HepG2 (cell line): ENCODE data around the gene BBIP1. TPM values are rescaled to one million over a fixed set of nuclear protein-coding genes. Genes with fewer than 3 reads are reported as not detected.

ENCODE experiments used
- GFI1 ChIP-seq: sonication (generic); formaldehyde crosslinking; IDR thresholded peaks from 2 replicates; pipeline ENCODE4 v1.5.0; 2020; ENCODE audit warnings: missing genetic modification reagents, mild to moderate bottlenecking, borderline replicate concordance
- GLMP ChIP-seq: sonication (generic); formaldehyde crosslinking; IDR thresholded peaks from 2 replicates; pipeline ENCODE4 v1.9.0; 2021; ENCODE audit warnings: missing genetic modification reagents, mild to moderate bottlenecking, borderline replicate concordance
- HNRNPLL ChIP-seq: fragments of 200-400 bp; formaldehyde crosslinking; IDR thresholded peaks from 2 replicates; pipeline ENCODE4 v1.6.1; 2017; ENCODE audit warnings: mild to moderate bottlenecking, low read depth, low read length; ENCODE audit not compliant: poor library complexity, severe bottlenecking
- HOXD1 ChIP-seq: sonication (generic); formaldehyde crosslinking; IDR thresholded peaks from 2 replicates; pipeline ENCODE4 v1.5.0; 2020; ENCODE audit warnings: missing genetic modification reagents
- KDM5A ChIP-seq: fragments of 200-600 bp; sonication (generic); IDR thresholded peaks from 2 replicates; pipeline ENCODE4 v1.7.0; 2018; ENCODE audit warnings: antibody characterized with exemption, mild to moderate bottlenecking, low read length, borderline replicate concordance
- MATR3 ChIP-seq: sonication (generic); formaldehyde crosslinking; IDR thresholded peaks from 2 replicates; pipeline ENCODE4 v1.4.0; 2020; ENCODE audit warnings: missing genetic modification reagents
- MBD4 ChIP-seq: IDR thresholded peaks from 2 replicates; pipeline ENCODE4 v1.6.1; 2012; ENCODE audit warnings: low read length, inconsistent platforms, borderline replicate concordance
- PHF8 ChIP-seq: sonication (generic); formaldehyde crosslinking; IDR thresholded peaks from 2 replicates; pipeline ENCODE4 v1.5.0; 2020; ENCODE audit warnings: missing genetic modification reagents
- POLR2A ChIP-seq, 2 experiments: IDR thresholded peaks; 2 replicates each; pipeline ENCODE4 v1.6.1; 2011; ENCODE audit warnings: low read depth in 2 of 2, low read length in 2 of 2, mild to moderate bottlenecking in 1 of 2, moderate library complexity in 1 of 2; ENCODE audit not compliant: insufficient read depth in 1 of 2
- RBM39 ChIP-seq: fragments of 200-400 bp; formaldehyde crosslinking; IDR thresholded peaks from one replicate; pipeline ENCODE4 v1.6.1; 2018; ENCODE audit warnings: antibody characterized with exemption, mild to moderate bottlenecking, low read depth, low read length; ENCODE audit not compliant: poor library complexity, severe bottlenecking
- SALL2 ChIP-seq: sonication (generic); formaldehyde crosslinking; IDR thresholded peaks from 2 replicates; pipeline ENCODE4 v1.8.1; 2023; ENCODE audit warnings: mild to moderate bottlenecking, missing genetic modification reagents, inconsistent platforms
- SOX6 ChIP-seq, 2 experiments: fragments of 450-650 bp in 1 of 2; sonication (generic) in 1 of 2; formaldehyde crosslinking in 1 of 2; IDR thresholded peaks; 2 replicates each; pipeline versions ENCODE4 v1.4.0 to v1.6.1; 2017 to 2020; ENCODE audit warnings: antibody characterized with exemption in 1 of 2, mild to moderate bottlenecking in 1 of 2, missing genetic modification reagents in 1 of 2
- TBX3 ChIP-seq: fragments of 450-650 bp; IDR thresholded peaks from 2 replicates; pipeline ENCODE4 v1.6.1; 2017; ENCODE audit warnings: antibody characterized with exemption, mild to moderate bottlenecking, inconsistent platforms, borderline replicate concordance
- TOPORS ChIP-seq: sonication (generic); formaldehyde crosslinking; IDR thresholded peaks from 2 replicates; pipeline ENCODE4 v1.8.0; 2023; ENCODE audit warnings: mild to moderate bottlenecking, missing genetic modification reagents
- ZBTB33 ChIP-seq: sonication (generic); formaldehyde crosslinking; IDR thresholded peaks from 2 replicates; pipeline ENCODE4 v1.4.0; 2020; ENCODE audit warnings: missing genetic modification reagents
- ZNF101 ChIP-seq: sonication (generic); formaldehyde crosslinking; IDR thresholded peaks from 2 replicates; pipeline ENCODE4 v1.4.0; 2020; ENCODE audit warnings: mild to moderate bottlenecking, low read depth, missing genetic modification reagents, borderline replicate concordance
- ZNF224 ChIP-seq: sonication (generic); formaldehyde crosslinking; IDR thresholded peaks from 2 replicates; pipeline ENCODE4 v1.5.0; 2020; ENCODE audit warnings: mild to moderate bottlenecking, missing genetic modification reagents
- ZNF44 ChIP-seq: sonication (generic); formaldehyde crosslinking; IDR thresholded peaks from 2 replicates; pipeline ENCODE4 v1.5.1; 2020; ENCODE audit warnings: mild to moderate bottlenecking, missing genetic modification reagents
- ZNF775 ChIP-seq: sonication (generic); formaldehyde crosslinking; IDR thresholded peaks from 2 replicates; pipeline ENCODE4 v1.4.0; 2020; ENCODE audit warnings: missing genetic modification reagents, mild to moderate bottlenecking, moderate library complexity, borderline replicate concordance
- polyA plus RNA-seq, 8 experiments: library from polyadenylated mRNA; depleted of rRNA in 3 of 8; stranded (reverse) in 7 of 8; unstranded in 1 of 8; fragments of >200 nt; fragmentation: Illumina TruSeq in 4 of 8; extraction: Trizol in 4 of 8; gene quantifications; 2 replicates each; pipeline versions ENCODE4 v1.2.1 to v1.2.3, GENCODE V29; 2011 to 2016; ENCODE audit warnings: low read depth in 4 of 8, missing spikeins in 1 of 8, mixed read lengths in 1 of 8; ENCODE audit not compliant: insufficient read depth in 1 of 8
- total RNA-seq, 5 experiments: library from RNA; depleted of rRNA; stranded (reverse); fragments of >200 nt; fragmentation: Illumina TruSeq; extraction: Trizol; gene quantifications; 2 replicates each; pipeline ENCODE4 v1.2.3, GENCODE V29; 2016; ENCODE audit warnings: low read depth in 1 of 5
- TF ChIP-seq, protein P1 (sequence below), 2 experiments: sonication (generic) in 1 of 2; formaldehyde crosslinking in 1 of 2; IDR thresholded peaks; 2 replicates each; pipeline versions ENCODE4 v1.4.0 to v1.6.1; 2016 to 2020; ENCODE audit warnings: borderline replicate concordance in 1 of 2, low read depth in 1 of 2, mild to moderate bottlenecking in 1 of 2, missing genetic modification reagents in 1 of 2
- TF ChIP-seq, protein P2 (sequence below): sonication (generic); formaldehyde crosslinking; IDR thresholded peaks from 2 replicates; pipeline ENCODE4 v1.4.0; 2020; ENCODE audit warnings: missing genetic modification reagents, borderline replicate concordance

Gene BBIP1
- total and polyA plus RNA-seq, 2 of the 13 experiments (the other 11 are each of a cell fraction or from before 2014, with no cell fraction given) = 18.3 to 24.1 TPM

DNA sequence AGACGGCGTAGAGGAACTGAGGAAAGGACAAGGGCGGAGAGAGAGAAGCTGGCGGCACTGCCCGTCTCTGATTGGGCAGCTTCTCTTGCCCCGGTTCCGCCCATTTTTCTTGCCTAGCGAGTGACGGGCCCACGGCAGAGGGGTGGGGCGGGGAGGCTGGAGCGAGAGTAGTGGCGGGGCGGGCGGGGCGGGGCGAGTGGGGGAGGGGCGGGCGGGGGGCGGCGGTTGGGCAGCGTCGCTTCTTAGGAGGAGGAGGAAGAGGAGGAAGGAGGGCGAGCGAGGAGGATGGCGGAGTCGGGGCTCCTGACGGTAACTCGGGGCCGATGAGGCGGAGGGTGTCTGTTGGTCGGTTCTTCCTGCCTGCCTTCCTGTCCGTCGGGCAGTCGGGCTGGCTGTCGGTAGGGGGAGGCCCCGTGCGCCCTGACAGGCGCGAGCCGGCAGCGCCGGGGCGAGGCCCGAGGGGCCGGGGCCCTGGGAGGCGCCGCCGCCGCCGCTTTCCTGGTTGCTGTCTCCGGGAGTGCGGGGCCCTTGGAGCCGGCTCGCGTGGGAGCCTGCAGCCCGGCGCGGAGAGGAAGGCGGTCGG is 460 bp upstream of the BBIP1 start, which contains the start of gene SHOC2 (continued):
- TF ChIP-seq ZNF224 (CRISPR knock-in tag) = no peak
- peak; percentile 57; the same call in 1 of the 2 replicates for TF ChIP-seq PHF8 (CRISPR knock-in tag)
- no peak for TF ChIP-seq ZNF44 (CRISPR knock-in tag)
- TF ChIP-seq RBM39 = no peak
- TF ChIP-seq ZNF775 = no peak
- no peak for TF ChIP-seq GFI1
- TF ChIP-seq GLMP (CRISPR knock-in tag) = no peak
- TF ChIP-seq MBD4 = no peak
- peak; percentile 47 for TF ChIP-seq HNRNPLL
- no peak for TF ChIP-seq HOXD1 (CRISPR knock-in tag)
- TF ChIP-seq, protein P1, sequence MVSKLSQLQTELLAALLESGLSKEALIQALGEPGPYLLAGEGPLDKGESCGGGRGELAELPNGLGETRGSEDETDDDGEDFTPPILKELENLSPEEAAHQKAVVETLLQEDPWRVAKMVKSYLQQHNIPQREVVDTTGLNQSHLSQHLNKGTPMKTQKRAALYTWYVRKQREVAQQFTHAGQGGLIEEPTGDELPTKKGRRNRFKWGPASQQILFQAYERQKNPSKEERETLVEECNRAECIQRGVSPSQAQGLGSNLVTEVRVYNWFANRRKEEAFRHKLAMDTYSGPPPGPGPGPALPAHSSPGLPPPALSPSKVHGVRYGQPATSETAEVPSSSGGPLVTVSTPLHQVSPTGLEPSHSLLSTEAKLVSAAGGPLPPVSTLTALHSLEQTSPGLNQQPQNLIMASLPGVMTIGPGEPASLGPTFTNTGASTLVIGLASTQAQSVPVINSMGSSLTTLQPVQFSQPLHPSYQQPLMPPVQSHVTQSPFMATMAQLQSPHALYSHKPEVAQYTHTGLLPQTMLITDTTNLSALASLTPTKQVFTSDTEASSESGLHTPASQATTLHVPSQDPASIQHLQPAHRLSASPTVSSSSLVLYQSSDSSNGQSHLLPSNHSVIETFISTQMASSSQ (IDR thresholded peaks at IDR 0.05; ENCODE audit: low read depth) = 0 out of 2 replicates have a peak, but pooled peaks have one; percentile 5
- TF ChIP-seq, protein P1 (CRISPR knock-in tag; IDR thresholded peaks at IDR 0.05; ENCODE audit: borderline replicate concordance) = no peak
- TF ChIP-seq TBX3 = no peak
- no peak for TF ChIP-seq SOX6 (IDR thresholded peaks at IDR 0.05)
- TF ChIP-seq SOX6 (CRISPR knock-in tag; IDR thresholded peaks at IDR 0.05) = no peak
- TF ChIP-seq, protein P2, sequence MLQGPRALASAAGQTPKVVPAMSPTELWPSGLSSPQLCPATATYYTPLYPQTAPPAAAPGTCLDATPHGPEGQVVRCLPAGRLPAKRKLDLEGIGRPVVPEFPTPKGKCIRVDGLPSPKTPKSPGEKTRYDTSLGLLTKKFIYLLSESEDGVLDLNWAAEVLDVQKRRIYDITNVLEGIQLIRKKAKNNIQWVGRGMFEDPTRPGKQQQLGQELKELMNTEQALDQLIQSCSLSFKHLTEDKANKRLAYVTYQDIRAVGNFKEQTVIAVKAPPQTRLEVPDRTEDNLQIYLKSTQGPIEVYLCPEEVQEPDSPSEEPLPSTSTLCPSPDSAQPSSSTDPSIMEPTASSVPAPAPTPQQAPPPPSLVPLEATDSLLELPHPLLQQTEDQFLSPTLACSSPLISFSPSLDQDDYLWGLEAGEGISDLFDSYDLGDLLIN (CRISPR knock-in tag) = no peak
- peak; percentile 55 to 90; a peak in 3 of 4 replicates for TF ChIP-seq POLR2A (IDR thresholded peaks at IDR 0.05; ENCODE audit: insufficient read depth in 1 of 2, low read depth in 2 of 2, low read length in 2 of 2)
- TF ChIP-seq ZNF101 (CRISPR knock-in tag) = no peak
- TF ChIP-seq TOPORS (CRISPR knock-in tag) = no peak; the same call in 1 of the 2 replicates
- no peak for TF ChIP-seq ZBTB33 (CRISPR knock-in tag)
- no peak for TF ChIP-seq KDM5A
- TF ChIP-seq MATR3 = no peak
- TF ChIP-seq SALL2 (CRISPR knock-in tag) = no peak
